Stimulated activated naive CD4-positive, alpha-beta T cell treated with Interleukin-2 at 50 U/mL for 16 hours (primary cell): Measurements from ENCODE around the gene SULT4A1.

Experiments
- DNase-seq: peaks from one replicate; lab custom pipeline; 2025; lab: John Stamatoyannopoulos, UW

Gene SULT4A1

DNA sequence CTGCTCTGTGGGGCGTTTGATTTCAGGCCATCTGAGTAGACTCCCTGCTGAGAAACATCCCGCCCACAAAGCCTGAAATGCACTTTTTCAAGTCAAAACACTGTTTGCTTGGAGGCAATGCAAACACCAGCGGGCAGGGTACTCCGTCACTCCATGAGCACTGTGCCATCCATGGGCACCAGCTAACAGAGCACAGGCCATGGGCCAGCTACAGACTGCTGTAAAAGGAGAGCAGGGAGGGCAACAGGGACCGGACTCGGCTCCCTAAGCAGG is 33.7 kb downstream of the SULT4A1 start:
- no peak for DNase-seq

GRCh38 chr22:43827926-43828724 is 34.2 kb downstream of the SULT4A1 start:
- no peak for DNase-seq

GRCh38 chr22:43827003-43827735 is 35.1 kb downstream of the SULT4A1 start:
- no peak for DNase-seq

GRCh38 chr22:43826142-43827002 is 35.9 kb downstream of the SULT4A1 start:
- DNase-seq, result no peak

GRCh38 chr22:43825651-43826050 is 36.7 kb downstream of the SULT4A1 start:
- DNase-seq, result no peak

DNA sequence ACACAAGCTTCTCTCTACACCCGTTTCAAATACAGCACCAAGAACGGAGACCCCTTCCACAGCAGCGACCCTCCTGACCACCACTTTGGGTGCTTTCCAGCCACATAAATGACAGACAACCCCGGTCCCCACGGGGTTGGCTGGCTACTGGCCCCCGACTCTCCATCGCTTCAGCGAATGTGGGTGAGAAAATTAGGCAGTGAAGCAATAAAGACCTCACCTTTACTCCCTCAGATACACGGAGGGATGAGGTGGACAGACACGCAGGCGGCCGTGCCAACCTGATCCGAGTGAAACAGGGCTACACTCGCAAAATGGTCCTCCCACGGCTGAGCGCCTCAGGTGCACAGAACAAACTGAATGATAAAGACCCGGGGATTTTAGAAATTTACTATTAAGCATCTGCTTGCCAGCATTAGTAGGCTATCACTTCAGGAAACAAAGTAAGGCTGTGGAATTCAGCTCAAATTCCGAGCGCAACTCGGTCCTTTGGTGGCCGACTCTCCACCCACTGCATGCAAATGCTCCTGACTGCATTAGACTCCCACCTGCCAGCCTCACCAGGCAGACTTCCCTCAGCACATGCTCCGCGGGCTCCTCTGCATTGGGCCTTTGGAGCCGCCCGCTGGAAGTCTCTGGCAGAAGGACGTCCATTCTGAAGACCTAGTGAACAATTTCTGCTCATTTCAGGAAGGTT is 37.4 kb downstream of the SULT4A1 start:
- DNase-seq, result no peak

DNA sequence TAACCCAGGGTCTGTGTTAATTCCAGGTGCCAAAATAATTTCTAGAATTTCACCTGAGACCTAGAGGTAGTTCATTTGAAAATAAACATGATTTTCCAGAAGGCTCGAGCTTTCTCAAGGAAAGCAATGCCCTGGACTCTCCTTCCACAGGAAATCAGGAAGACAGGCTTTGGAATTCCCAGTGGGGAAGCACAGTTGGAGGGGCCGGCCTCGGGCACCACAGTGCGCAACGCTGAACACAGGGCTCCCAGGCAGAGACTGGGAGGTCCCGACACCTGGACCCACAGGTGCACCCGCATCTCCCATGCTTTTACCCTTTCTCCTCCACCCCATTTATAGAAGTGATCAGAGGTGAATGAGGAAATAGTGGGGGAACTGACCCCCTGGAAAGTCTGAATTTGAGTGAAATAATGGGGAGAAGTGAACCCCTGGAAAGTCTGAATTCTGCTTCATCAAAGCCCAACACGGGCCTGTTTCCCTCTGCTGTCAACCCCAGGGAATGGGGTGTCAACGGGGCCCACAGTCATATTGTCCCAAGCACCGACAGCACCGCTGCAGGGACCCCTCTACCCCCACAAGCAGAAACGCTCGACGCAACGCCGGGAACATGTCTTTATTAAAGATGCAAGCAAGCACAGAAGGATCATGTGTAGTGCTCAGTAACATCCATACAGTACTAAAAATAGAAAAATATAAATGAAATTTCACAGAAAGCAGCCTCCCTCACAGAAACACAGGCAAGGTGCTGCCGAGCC is 38.2 kb downstream of the SULT4A1 start:
- DNase-seq, result no peak

DNA sequence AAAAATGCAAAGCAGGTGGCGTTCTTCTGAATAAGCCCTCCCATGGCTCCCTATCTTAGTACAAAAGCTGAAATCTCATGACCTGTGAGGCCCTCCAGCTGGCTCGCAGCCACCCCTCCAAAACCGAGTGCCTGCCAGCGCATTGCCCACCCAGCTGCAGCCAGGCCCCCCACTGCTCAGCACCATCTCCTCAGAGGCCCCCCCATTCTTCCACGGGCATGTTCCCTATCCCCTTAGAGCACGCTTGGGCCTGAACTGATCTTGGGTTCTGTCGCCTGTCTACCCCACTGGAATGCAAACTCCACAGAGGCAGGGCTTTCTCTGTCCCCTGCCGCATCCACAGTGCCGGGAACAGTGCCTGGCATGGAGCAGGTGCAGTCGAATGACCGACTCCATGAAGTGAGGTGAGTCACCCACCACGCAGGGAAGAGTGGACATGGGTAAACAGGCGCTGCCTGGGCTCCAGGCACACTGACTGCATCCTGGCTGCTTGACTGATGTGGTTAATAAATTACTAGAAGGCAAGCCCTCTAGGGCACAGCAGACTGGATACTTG is 38.9 kb downstream of the SULT4A1 start:
- DNase-seq, result no peak

DNA sequence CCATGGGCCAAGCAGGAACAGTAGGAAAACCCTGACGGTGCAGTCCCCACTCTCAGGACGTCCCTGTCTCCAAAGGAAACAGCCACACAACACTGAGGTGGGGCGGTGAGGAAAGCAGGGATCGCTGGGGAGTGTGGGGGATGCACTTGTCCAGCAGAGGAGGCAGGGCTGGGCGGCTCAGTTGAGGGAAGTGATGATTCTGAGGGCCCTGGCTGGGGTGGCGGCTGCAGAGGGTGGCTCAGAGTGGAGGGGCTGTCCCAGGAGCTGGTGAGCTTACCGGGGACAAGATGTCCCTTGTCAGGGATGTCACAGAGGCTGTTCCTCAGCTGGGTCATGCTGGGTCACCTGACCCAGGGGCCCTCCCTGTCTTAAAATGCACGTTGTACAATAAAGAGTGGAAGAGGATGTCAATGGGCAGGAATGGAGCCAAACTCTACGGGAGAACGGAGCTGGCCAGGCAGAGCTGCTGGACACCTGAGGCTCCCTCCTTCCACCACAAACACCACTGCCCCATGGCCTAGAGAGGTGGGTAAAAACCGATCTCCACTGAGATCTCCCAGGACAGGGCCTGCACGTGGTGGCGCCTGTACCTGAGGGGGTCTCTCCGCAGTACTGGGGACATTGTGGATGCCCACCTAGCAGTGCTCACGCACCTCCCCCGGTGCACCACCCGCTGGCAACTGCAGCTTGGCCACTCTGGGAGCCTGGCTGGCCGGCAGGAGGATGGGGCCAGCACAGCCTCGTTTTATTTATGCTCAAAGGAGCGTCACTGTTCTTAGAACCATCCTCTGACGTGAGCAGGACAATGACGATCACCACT is 40.5 kb downstream of the SULT4A1 start:
- DNase-seq, result no peak

DNA sequence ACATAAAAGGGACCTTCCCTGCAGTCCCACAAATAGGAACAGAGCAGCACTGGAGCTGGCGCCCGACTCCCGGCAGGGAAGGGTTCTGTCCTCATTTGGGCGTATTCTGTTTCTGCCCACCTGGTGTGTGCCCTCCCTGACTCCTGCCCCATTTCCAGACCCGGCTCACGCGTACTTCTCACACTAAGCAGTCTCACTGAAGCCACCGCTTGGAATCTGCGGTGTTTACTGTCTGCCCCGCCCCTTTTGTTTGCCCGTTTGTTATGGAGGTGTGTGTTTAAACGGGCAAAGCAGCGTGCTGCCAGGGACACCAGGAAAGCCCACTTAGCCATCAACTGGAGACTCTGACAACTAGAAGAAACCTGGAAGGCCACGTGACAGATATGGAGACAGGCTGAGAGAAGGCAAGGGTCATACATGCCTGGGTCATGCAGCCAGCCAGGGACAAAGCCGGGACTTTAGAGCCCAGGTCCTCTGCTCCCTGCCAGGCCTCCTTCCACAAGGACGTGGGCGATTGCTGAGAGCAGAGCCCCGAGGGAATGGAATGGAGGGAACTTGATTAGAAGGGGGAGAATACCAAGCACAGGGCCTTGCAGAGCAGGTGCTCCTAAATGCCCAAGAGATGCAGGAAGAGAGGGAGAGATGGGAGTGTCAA is 41.5 kb downstream of the SULT4A1 start:
- DNase-seq, result no peak

GRCh38 chr22:43819931-43820640 is 42.2 kb downstream of the SULT4A1 start:
- no peak for DNase-seq

- no peak for DNase-seq
Observed at GRCh38 chr22:43819421-43819921, 42.8 kb downstream of the SULT4A1 start.

GRCh38 chr22:43818981-43819380 is 43.3 kb downstream of the SULT4A1 start:
- no peak for DNase-seq

DNA sequence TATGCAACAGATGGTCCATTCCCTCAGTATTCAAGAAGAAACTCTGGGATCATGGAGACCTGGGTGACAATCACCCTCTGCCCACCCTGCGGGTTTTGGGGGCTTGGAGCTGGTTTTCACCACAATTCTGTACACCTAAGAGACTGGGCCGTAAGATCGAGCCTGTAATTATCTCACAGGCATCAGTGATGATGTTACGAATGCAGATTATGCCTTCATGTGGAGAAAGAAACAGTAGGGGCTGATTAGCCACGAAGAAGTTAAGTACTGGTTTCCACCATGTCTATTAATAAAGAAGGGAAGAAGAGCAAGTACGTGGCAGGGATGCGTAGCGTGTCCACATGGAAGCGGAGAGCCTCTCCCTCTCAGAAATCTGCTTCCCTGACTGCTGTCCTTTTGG is 44.9 kb downstream of the SULT4A1 start:
- DNase-seq, result no peak

GRCh38 chr22:43814264-43814663 is 48.0 kb downstream of the SULT4A1 start:
- no peak for DNase-seq

DNA sequence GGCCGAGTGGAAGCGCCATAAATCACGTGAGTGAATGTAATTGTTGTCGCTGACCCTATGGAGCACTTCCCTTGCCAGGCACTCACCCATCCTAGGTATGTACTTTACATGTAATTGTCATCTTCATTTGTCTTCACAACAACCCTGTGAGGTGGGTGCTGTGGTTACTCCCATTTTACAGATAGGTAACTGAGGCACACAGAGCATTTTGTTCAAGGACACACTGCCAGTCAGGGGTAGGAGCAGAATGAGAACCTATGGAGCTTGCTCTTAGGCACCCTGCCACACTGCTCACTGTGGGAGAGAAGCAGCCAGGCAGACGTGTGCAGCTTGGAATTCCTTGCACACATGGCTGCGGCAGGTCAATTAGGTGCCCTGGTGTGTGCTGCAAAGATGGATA is 49.4 kb downstream of the SULT4A1 start:
- no peak for DNase-seq

DNA sequence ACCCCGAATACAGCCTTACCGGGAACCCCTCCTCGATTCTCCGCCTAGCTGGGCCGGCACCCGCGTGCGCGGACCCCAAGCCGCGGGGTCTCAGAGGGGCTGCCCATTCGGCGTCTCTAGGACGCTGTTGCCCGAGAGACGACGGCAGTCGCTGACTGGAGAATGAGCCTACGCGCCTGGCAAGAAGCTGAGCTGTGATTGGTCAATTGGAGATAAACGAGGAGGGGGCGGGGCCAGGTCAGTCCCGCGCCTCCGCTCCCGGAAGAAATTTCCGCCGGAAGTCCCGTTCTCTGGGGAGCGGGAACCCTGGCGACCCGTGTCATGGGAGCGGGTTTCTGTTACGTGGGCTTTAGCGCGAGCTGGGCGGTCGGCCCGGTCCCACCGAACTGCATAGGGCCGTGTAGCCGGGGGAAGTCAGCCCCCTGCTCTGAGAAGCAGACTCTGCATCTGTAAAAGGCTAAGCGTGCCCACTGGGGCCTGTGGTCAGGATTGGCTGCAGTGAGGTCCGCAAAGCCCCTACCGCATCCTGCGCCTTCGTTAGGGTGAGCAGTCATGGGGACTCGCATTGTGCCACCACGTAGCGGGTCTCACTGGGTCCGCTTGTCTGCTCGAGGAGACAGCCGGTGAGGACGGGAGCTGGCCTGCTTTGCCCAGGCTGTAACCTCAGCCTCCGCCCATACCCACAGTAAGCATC is 50.0 kb downstream of the SULT4A1 start, which contains the start of gene EFCAB6:
TSS of gene EFCAB6 (minus strand) at position 157 of the 694 bp plus-strand sequence. CDS start 29,987 bp downstream, outside the sequence.
- peak; percentile 86 for DNase-seq

GRCh38 chr22:43811777-43812148 is 50.5 kb downstream of the SULT4A1 start:
- no peak for DNase-seq
